ENCODE results near the gene MMP28. TPM values are rescaled to one million over a fixed set of nuclear protein-coding genes. Genes with fewer than 3 reads are reported as not detected.

The MMP28 gene
- total and polyA plus RNA-seq, 2 of the 4 experiments (the other 2 are of a cell fraction), result 0.18 TPM; not detected in 1

- BruUV-seq (replicated peaks), result no TSS peak
- ChIA-PET POLR2A (ENCODE audit: unreplicated experiment) (no interaction called here), CTCF (no interaction called here)
- dilution Hi-C loops (cut with HindIII; ENCODE audit: low sequenced_read_pairs, unreplicated experiment) (no loop called here), intact Hi-C loops (cut with micrococcal nuclease) (loop anchor here (10.0 kb wide), 2 partner anchors 310 to 500 kb away; partner anchors contain the start of genes SLFN12 and SLFN5), in situ Hi-C loops (cut with MboI; ENCODE audit: low sequenced_read_pairs) (loop anchor here (25.0 kb wide), 1 partner anchor 383 kb away; the partner anchor contains the start of gene SLFN11)
- Histone ChIP-seq H3K56ac (ENCODE audit: extremely low read depth, insufficient read depth, low read length) (no peak overlapping the region), H4K5ac (ENCODE audit: low read depth, low read length) (no peak overlapping the region), H3K4me1 (ENCODE audit: control insufficient read depth, insufficient read depth, low read length) (peaks cover 3% of the 10 kb centered on the region; the same call in 1 of the 2 replicates), H3K4ac (ENCODE audit: low read depth, low read length) (no peak overlapping the region), H2BK15ac (ENCODE audit: low read depth, low read length) (no peak overlapping the region), H3K9ac (ENCODE audit: low read depth, low read length) (no peak overlapping the region), H3K14ac (replicated peaks; ENCODE audit: low read depth, low read length) (no peak overlapping the region), H3K9me1 (ENCODE audit: insufficient read depth, low read length) (peaks cover 2% of the 10 kb centered on the region; the same call in 1 of the 2 replicates), H3K4me3 (ENCODE audit: insufficient read depth, low read depth, low read length) (no peak overlapping the region), H2BK20ac (ENCODE audit: low read depth, low read length) (no peak overlapping the region), H2AFZ (replicated peaks; ENCODE audit: low read length, poor library complexity) (no peak overlapping the region), H4K20me1 (ENCODE audit: insufficient read depth, low read length) (peaks cover 12% of the 10 kb centered on the region), H3K23ac (ENCODE audit: low read depth, low read length) (no peak overlapping the region), H3K4me2 (ENCODE audit: low read depth, low read length) (no peak overlapping the region), H3K36me3 (ENCODE audit: control insufficient read depth, insufficient read depth, low read length) (no peaks in the 10 kb centered on the region), H3K27me3 (ENCODE audit: control insufficient read depth, insufficient read depth, low read length) (peaks cover 51% of the 10 kb centered on the region), H2AK5ac (ENCODE audit: low read depth, low read length) (no peak overlapping the region), H2BK120ac (ENCODE audit: low read depth, low read length) (no peak overlapping the region), H3K27ac (ENCODE audit: insufficient read depth, low read length) (no peak overlapping the region), H2BK5ac (ENCODE audit: low read depth, low read length, poor library complexity, severe bottlenecking) (no peak overlapping the region), H4K91ac (ENCODE audit: insufficient read depth, low read depth, low read length) (no peak overlapping the region), H2AK9ac (replicated peaks; ENCODE audit: low read depth, low read length, poor library complexity) (no peak overlapping the region), H3K9me3 (ENCODE audit: control insufficient read depth, insufficient read depth, low read length) (no peaks in the 10 kb centered on the region), H3K79me1 (ENCODE audit: low read depth in 1 of 2, low read length in 2 of 2) (no peaks in the 10 kb centered on the region), H3K18ac (ENCODE audit: low read depth, low read length) (no peak overlapping the region), H4K8ac (ENCODE audit: low read depth in 2 of 2, low read length in 2 of 2) (no peak overlapping the region)
- 73% methylated on average over 3 of the region's 8 CpGs; no CpG with 5 or more reads in 1 of the 2 experiments for WGBS, 2 experiments (ENCODE audit: extremely low coverage in 2 of 2, insufficient read length in 1 of 2)
- no peak for ATAC-seq (ENCODE audit: low read depth)
- DNase-seq, result no peak
- TF ChIP-seq USF2 (IDR thresholded peaks at IDR 0.05; ENCODE audit: low read depth, low read length), result no peak
- TF ChIP-seq CEBPB (IDR thresholded peaks at IDR 0.05; ENCODE audit: low read depth, low read length), result no peak
- no peak for TF ChIP-seq RFX5 (IDR thresholded peaks at IDR 0.05; ENCODE audit: low read depth, low read length)
- TF ChIP-seq, protein P1, sequence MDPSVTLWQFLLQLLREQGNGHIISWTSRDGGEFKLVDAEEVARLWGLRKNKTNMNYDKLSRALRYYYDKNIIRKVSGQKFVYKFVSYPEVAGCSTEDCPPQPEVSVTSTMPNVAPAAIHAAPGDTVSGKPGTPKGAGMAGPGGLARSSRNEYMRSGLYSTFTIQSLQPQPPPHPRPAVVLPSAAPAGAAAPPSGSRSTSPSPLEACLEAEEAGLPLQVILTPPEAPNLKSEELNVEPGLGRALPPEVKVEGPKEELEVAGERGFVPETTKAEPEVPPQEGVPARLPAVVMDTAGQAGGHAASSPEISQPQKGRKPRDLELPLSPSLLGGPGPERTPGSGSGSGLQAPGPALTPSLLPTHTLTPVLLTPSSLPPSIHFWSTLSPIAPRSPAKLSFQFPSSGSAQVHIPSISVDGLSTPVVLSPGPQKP (IDR thresholded peaks at IDR 0.05; ENCODE audit: borderline replicate concordance, low read depth, low read length), result no peak
These were observed 50.6 kb downstream of the MMP28 start for GRCh38 chr17:35744830-35745229.

All from IMR-90 (cell line).